IMR-90 (cell line): Measurements from ENCODE around the gene GNG11. TPM values are rescaled to one million over a fixed set of nuclear protein-coding genes. Genes with fewer than 3 reads are reported as not detected.
"Not testable (repeated sequence)": the region's sequence is repeated elsewhere in the genome, so short reads cannot be mapped to it uniquely, and the experiment has no call there.

Experiments
- ATAC-seq: fragments of 200-7000 bp; cut with Tn5 transposase; 2 replicates; pipeline ENCODE4 v1.9.1; 2020; ENCODE audit warnings: low read depth, mild to moderate bottlenecking, moderate library complexity
- BruUV-seq: library from RNA; stranded (reverse); fragments of 400-500 nt; replicated peaks from 2 replicates; lab custom pipeline; 2021; lab: Mats Ljungman, UMichigan
- CTCF ChIA-PET: fragments of 300-600 bp; formaldehyde crosslinking; extraction: SDS; loops from one replicate; lab custom pipeline; 2021; ENCODE audit warnings: antibody characterized with exemption; lab: Yijun Ruan, JAX
- POLR2A ChIA-PET: fragments of 300-600 bp; sonication (Branson Sonifier 250); formaldehyde crosslinking; loops from one replicate; lab custom pipeline; 2022; ENCODE audit warnings: antibody characterized with exemption; ENCODE audit not compliant: unreplicated experiment; lab: Charles Lee
- DNase-seq: peaks from one replicate; pipeline ENCODE4 v3.0.0; 2013
- H2AFZ ChIP-seq: replicated peaks from 2 replicates; pipeline ENCODE3; 2013; ENCODE audit warnings: low read length, mild to moderate bottlenecking; ENCODE audit not compliant: poor library complexity
- H2AK5ac ChIP-seq: 2 replicates; pipeline ENCODE4 v1.6.1; 2013; ENCODE audit warnings: low read depth, low read length, inconsistent platforms
- H2AK9ac ChIP-seq: replicated peaks from 2 replicates; pipeline ENCODE3; 2013; ENCODE audit warnings: mild to moderate bottlenecking, low read depth, low read length, moderate library complexity; ENCODE audit not compliant: poor library complexity
- H2BK120ac ChIP-seq: 2 replicates; pipeline ENCODE4 v1.6.1; 2013; ENCODE audit warnings: low read depth, low read length, inconsistent platforms
- H2BK15ac ChIP-seq: 3 replicates; pipeline ENCODE4 v1.6.1; 2013; ENCODE audit warnings: low read depth, low read length, inconsistent platforms
- H2BK20ac ChIP-seq: 2 replicates; pipeline ENCODE4 v1.6.1; 2013; ENCODE audit warnings: low read depth, mild to moderate bottlenecking, inconsistent platforms, low read length, moderate library complexity
- H2BK5ac ChIP-seq: 2 replicates; pipeline ENCODE4 v1.6.1; 2013; ENCODE audit warnings: mild to moderate bottlenecking, low read depth, low read length, inconsistent platforms; ENCODE audit not compliant: poor library complexity, severe bottlenecking
- H3K14ac ChIP-seq: replicated peaks from 2 replicates; pipeline ENCODE4 v1.6.1; 2013; ENCODE audit warnings: low read depth, low read length, inconsistent platforms
- H3K18ac ChIP-seq: 2 replicates; pipeline ENCODE4 v1.6.1; 2013; ENCODE audit warnings: low read depth, low read length, control low read depth
- H3K23ac ChIP-seq: 2 replicates; pipeline ENCODE4 v1.6.1; 2013; ENCODE audit warnings: low read depth, low read length, inconsistent platforms
- H3K27ac ChIP-seq: 2 replicates; pipeline ENCODE4 v1.5.1; 2013; ENCODE audit warnings: mild to moderate bottlenecking, control low read depth, low read length; ENCODE audit not compliant: insufficient read depth
- H3K27me3 ChIP-seq: 2 replicates; pipeline ENCODE4 v1.6.1; 2013; ENCODE audit warnings: low read length; ENCODE audit not compliant: control insufficient read depth, insufficient read depth
- H3K36me3 ChIP-seq: 2 replicates; pipeline ENCODE4 v1.6.1; 2013; ENCODE audit warnings: low read length, mixed read lengths; ENCODE audit not compliant: control insufficient read depth, insufficient read depth
- H3K4ac ChIP-seq: 2 replicates; pipeline ENCODE4 v1.6.1; 2013; ENCODE audit warnings: low read depth, low read length, inconsistent platforms
- H3K4me1 ChIP-seq: 2 replicates; pipeline ENCODE4 v1.6.1; 2013; ENCODE audit warnings: low read length, mixed read lengths; ENCODE audit not compliant: control insufficient read depth, insufficient read depth
- H3K4me2 ChIP-seq: 2 replicates; pipeline ENCODE4 v1.6.1; 2013; ENCODE audit warnings: low read depth, mild to moderate bottlenecking, control low read depth, low read length, moderate library complexity
- H3K4me3 ChIP-seq: 2 replicates; pipeline ENCODE4 v1.5.1; 2013; ENCODE audit warnings: low read depth, mild to moderate bottlenecking, control low read depth, low read length, moderate library complexity; ENCODE audit not compliant: insufficient read depth
- H3K56ac ChIP-seq: 2 replicates; pipeline ENCODE4 v1.6.1; 2013; ENCODE audit warnings: low read length, inconsistent platforms; ENCODE audit not compliant: insufficient read depth; ENCODE audit errors: extremely low read depth
- H3K79me1 ChIP-seq, 2 experiments: 2 replicates each; pipeline ENCODE4 v1.6.1; 2013; ENCODE audit warnings: low read length in 2 of 2, inconsistent platforms in 1 of 2, low read depth in 1 of 2
- H3K9ac ChIP-seq: 2 replicates; pipeline ENCODE4 v1.6.1; 2013; ENCODE audit warnings: low read depth, low read length, control low read depth
- H3K9me1 ChIP-seq: 2 replicates; pipeline ENCODE4 v1.6.1; 2013; ENCODE audit warnings: low read length, inconsistent platforms; ENCODE audit not compliant: insufficient read depth
- H3K9me3 ChIP-seq: 2 replicates; pipeline ENCODE4 v1.6.1; 2013; ENCODE audit warnings: low read length; ENCODE audit not compliant: control insufficient read depth, insufficient read depth
- H4K20me1 ChIP-seq: 2 replicates; pipeline ENCODE4 v1.6.1; 2013; ENCODE audit warnings: low read length, inconsistent platforms; ENCODE audit not compliant: insufficient read depth
- H4K5ac ChIP-seq: 2 replicates; pipeline ENCODE4 v1.6.1; 2013; ENCODE audit warnings: mild to moderate bottlenecking, low read depth, low read length, control low read depth
- H4K8ac ChIP-seq, 2 experiments: 2 replicates each; pipeline ENCODE4 v1.6.1; 2013; ENCODE audit warnings: low read depth in 2 of 2, low read length in 2 of 2, control low read depth in 1 of 2, inconsistent platforms in 1 of 2
- H4K91ac ChIP-seq: 2 replicates; pipeline ENCODE4 v1.6.1; 2013; ENCODE audit warnings: low read depth, low read length, inconsistent platforms; ENCODE audit not compliant: insufficient read depth
- dilution Hi-C: fragments of 300-500 bp; cut with HindIII; formaldehyde crosslinking; loops from one replicate; pipeline ENCODE4 v1.14.3; 2018; ENCODE audit warnings: low sequenced_read_pairs; ENCODE audit not compliant: unreplicated experiment
- in situ Hi-C: fragments of 300-500 bp; cut with MboI; formaldehyde crosslinking; loops from 3 replicates; pipeline ENCODE4 v1.14.3; 2019; ENCODE audit warnings: low sequenced_read_pairs, inconsistent platforms, mixed read lengths
- intact Hi-C: fragments of 100-400 bp; cut with micrococcal nuclease; formaldehyde crosslinking; loops from 2 replicates; pipeline ENCODE4 v1.10.0; 2022
- polyA plus RNA-seq, 3 experiments: library from polyadenylated mRNA; depleted of rRNA; stranded (reverse); fragments of >200 nt; gene quantifications; 2 replicates each; pipeline ENCODE4 v1.2.3, GENCODE V29; 2012; ENCODE audit warnings: low replicate concordance in 1 of 3
- total RNA-seq: library from RNA; depleted of rRNA; stranded (reverse); fragments of >200 nt; gene quantifications from 2 replicates; pipeline ENCODE4 v1.2.3, GENCODE V29; 2012

GNG11 gene
- total and polyA plus RNA-seq, 2 of the 4 experiments (the other 2 are of a cell fraction): 6.1 to 10.5 TPM

- H3K4ac ChIP-seq, H4K5ac ChIP-seq, H2AK9ac ChIP-seq, H3K4me3 ChIP-seq, H2BK20ac ChIP-seq, POLR2A ChIA-PET, dilution Hi-C loops, H4K91ac ChIP-seq, H3K23ac ChIP-seq, BruUV-seq, H3K79me1 ChIP-seq, H3K4me2 ChIP-seq, H3K4me1 ChIP-seq, H3K27me3 ChIP-seq, H2BK5ac ChIP-seq, H3K9me3 ChIP-seq, H3K56ac ChIP-seq, H4K8ac ChIP-seq, CTCF ChIA-PET, ATAC-seq, H3K9ac ChIP-seq, H3K9me1 ChIP-seq, H2AFZ ChIP-seq, H3K36me3 ChIP-seq, H4K20me1 ChIP-seq, H3K27ac ChIP-seq, H3K14ac ChIP-seq, intact Hi-C loops, H2AK5ac ChIP-seq, H2BK15ac ChIP-seq, H2BK120ac ChIP-seq: not testable (repeated sequence)
- in situ Hi-C loops: loop anchor here (25.0 kb wide), 1 partner anchor 526 kb away; no protein-coding TSS in a partner anchor
- 0 out of 2 replicates have a peak overlapping the region, but pooled peaks have one; percentile 55 for H3K18ac ChIP-seq
- peak; percentile 19 for DNase-seq
These were observed 9.9 kb upstream of the GNG11 start for GRCh38 chr7:93911661-93912060.
